ENCODE results near the gene WDFY2. TPM values are rescaled to one million over a fixed set of nuclear protein-coding genes. Genes with fewer than 3 reads are reported as not detected.

WDFY2 gene
- total and polyA plus RNA-seq, 7 experiments from 2014 or later, result 3.2 to 44.3 (median 18.6) TPM

DNA sequence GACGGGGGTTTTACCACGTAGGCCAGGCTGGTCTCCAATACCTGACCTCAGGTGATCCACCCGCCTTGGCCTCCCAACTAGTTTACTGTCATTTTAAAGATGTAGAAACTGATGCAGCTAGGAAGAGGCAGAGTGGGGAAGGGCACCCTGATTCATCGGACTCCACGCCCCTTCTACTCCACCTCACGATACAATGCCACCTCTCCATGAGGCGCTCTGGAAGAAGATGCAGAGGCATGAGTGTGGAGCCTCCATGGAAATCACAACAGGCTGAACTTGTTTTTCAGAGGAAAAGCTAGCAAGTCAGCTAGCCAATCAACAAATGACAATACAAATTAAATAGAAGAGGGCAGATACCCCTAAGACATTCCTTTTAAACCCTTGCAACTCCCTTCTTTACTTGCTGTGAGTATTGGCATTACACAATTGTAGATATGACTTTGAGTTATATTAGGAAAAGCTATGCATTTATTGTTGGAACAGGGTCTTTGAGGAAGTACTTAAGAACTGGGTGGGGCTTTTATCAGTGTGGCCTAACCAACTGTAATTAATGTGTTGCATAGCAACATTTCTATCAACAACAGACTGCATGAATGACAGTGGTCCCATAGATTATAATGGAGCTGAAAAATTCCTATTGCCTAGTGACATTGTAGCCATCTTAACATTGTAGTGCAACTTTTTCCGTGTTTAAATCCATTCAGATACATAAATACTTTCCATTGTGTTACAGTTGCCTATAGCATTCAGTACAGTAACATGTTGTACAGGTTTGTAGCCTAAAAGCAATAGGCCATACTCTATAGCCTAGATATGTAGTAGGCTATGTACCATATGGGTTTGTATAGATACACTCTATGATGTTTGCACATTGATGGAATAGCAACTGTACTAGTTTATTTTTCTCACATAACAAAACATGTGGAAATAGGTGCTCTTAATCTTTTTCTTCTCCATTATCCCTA is 17.6 kb downstream of the WDFY2 start:
- Mint-ChIP-seq H3K27ac (no peak overlapping the region), H3K36me3 (peaks cover 0 to 25% (median 16%) of the 10 kb centered on the region in 5 donors), H3K4me3 (no peak overlapping the region), H3K4me1 (peaks cover 15 to 50% (median 30%) of the 10 kb centered on the region in 7 donors), H3K9me3 (no peaks in the 10 kb centered on the region), H3K27me3 (no peaks in the 10 kb centered on the region)
- no peaks in the 10 kb centered on the region for H3K4me1 ChIP-seq (ENCODE audit: control insufficient read depth in 2 of 2, insufficient read depth in 2 of 2, low read length in 2 of 2)
- POLR2A ChIA-PET, result interaction anchor here (0.6 kb wide), 1 partner anchor 510 kb away, joined by 3 read pairs; no protein-coding TSS in a partner anchor
- no peaks in the 10 kb centered on the region for H3K9me3 ChIP-seq (ENCODE audit: control insufficient read depth in 2 of 3, low read length in 3 of 3)
- H3K4me3 ChIP-seq (ENCODE audit: low read length), result no peak overlapping the region
- H3K27ac ChIP-seq (ENCODE audit: low read depth, low read length), result no peak overlapping the region
- no peaks in the 10 kb centered on the region for H3K27me3 ChIP-seq (ENCODE audit: control insufficient read depth in 2 of 2, insufficient read depth in 2 of 2, low read length in 2 of 2)
- DNase-seq (no peak), ATAC-seq (peak; percentile 63)
- intact Hi-C loops (cut with micrococcal nuclease), result no loop called here
- H3K36me3 ChIP-seq (ENCODE audit: control insufficient read depth in 2 of 3, insufficient read depth in 3 of 3, low read length in 3 of 3), result no peaks in the 10 kb centered on the region
- CTCF ChIA-PET, result no interaction called here

DNA sequence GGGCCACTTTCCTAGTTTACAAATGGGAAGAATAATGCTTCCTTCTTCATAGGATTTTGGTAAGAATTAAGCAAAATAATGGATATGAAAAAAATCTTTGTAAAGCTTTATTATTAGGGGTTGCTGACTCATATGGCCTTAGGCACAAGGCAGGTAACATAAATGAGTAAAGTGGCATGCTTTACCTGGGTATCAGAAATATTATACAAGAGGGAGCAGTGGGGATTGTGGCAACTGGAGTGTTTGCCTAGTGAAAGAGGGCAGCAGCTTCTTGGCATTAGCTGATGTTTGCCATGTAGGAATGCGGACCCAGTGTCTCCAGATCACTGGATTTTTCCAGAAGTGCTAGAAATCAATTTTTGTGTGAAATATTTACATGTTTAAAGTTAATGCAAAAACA is 19.5 kb downstream of the WDFY2 start:
- Histone ChIP-seq H3K27ac (ENCODE audit: low read depth, low read length) (no peak overlapping the region), H3K4me1 (ENCODE audit: control insufficient read depth in 2 of 2, insufficient read depth in 2 of 2, low read length in 2 of 2) (no peaks in the 10 kb centered on the region), H3K4me3 (ENCODE audit: low read length) (no peak overlapping the region), H3K9me3 (ENCODE audit: control insufficient read depth in 2 of 3, low read length in 3 of 3) (no peaks in the 10 kb centered on the region), H3K36me3 (ENCODE audit: control insufficient read depth in 2 of 3, insufficient read depth in 3 of 3, low read length in 3 of 3) (no peaks in the 10 kb centered on the region), H3K27me3 (ENCODE audit: control insufficient read depth in 2 of 2, insufficient read depth in 2 of 2, low read length in 2 of 2) (no peaks in the 10 kb centered on the region)
- H3K9me3 Mint-ChIP-seq, result peaks cover 0 to 3% (median 0%) of the 10 kb centered on the region in 11 donors
- H3K4me3 Mint-ChIP-seq, result no peak overlapping the region
- ATAC-seq, result no peak
- DNase-seq, result no peak
- POLR2A ChIA-PET, result interaction anchor here (0.5 kb wide), 1 partner anchor 14 kb away, joined by 5 read pairs; no protein-coding TSS in a partner anchor
- H3K4me1 Mint-ChIP-seq, result peaks cover 11 to 43% (median 26%) of the 10 kb centered on the region in 7 donors
- CTCF ChIA-PET, result no interaction called here
- H3K27me3 Mint-ChIP-seq, result no peaks in the 10 kb centered on the region
- intact Hi-C loops (cut with micrococcal nuclease), result no loop called here
- H3K27ac Mint-ChIP-seq, result no peak overlapping the region
- H3K36me3 Mint-ChIP-seq, result peaks cover 4 to 31% (median 20%) of the 10 kb centered on the region in 5 donors

DNA sequence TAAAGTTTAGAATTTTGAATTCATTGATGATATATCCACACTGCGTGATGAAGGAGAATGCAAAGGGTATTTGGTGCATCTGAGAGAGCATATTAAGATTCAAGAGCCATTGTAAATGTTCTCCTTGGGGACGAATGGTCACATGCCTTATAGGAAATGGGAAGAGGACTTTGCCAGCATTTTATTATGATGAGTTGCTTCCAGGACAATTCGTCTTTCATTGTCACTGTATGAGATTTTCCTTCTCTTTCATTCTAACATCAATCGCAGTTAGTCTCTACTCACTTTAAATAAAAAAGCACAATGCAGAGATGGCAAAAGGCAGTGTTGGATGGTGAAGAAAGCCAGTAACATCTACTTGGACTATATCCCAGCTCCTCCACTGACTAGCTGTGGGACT is 21.4 kb downstream of the WDFY2 start:
- Mint-ChIP-seq H3K27me3 (no peaks in the 10 kb centered on the region), H3K27ac (no peak overlapping the region), H3K36me3 (peaks cover 4 to 32% (median 20%) of the 10 kb centered on the region in 5 donors), H3K4me1 (peaks cover 6 to 27% (median 10%) of the 10 kb centered on the region in 7 donors), H3K4me3 (no peak overlapping the region), H3K9me3 (peaks cover 0 to 5% (median 0%) of the 10 kb centered on the region in 11 donors)
- H3K4me3 ChIP-seq (ENCODE audit: low read length), result no peak overlapping the region
- DNase-seq, result no peak
- no peaks in the 10 kb centered on the region for H3K36me3 ChIP-seq (ENCODE audit: control insufficient read depth in 2 of 3, insufficient read depth in 3 of 3, low read length in 3 of 3)
- H3K9me3 ChIP-seq (ENCODE audit: control insufficient read depth in 2 of 3, low read length in 3 of 3), result no peaks in the 10 kb centered on the region
- POLR2A ChIA-PET, result no interaction called here
- CTCF ChIA-PET, result interaction anchor here (0.6 to 0.9 kb wide), 2 partner anchors 9 to 161 kb away, joined by 3 to 4 read pairs; no protein-coding TSS in a partner anchor
- intact Hi-C loops (cut with micrococcal nuclease), result no loop called here
- no peaks in the 10 kb centered on the region for H3K4me1 ChIP-seq (ENCODE audit: control insufficient read depth in 2 of 2, insufficient read depth in 2 of 2, low read length in 2 of 2)
- ATAC-seq, result no peak
- H3K27me3 ChIP-seq (ENCODE audit: control insufficient read depth in 2 of 2, insufficient read depth in 2 of 2, low read length in 2 of 2), result no peaks in the 10 kb centered on the region
- H3K27ac ChIP-seq (ENCODE audit: low read depth, low read length), result no peak overlapping the region

DNA sequence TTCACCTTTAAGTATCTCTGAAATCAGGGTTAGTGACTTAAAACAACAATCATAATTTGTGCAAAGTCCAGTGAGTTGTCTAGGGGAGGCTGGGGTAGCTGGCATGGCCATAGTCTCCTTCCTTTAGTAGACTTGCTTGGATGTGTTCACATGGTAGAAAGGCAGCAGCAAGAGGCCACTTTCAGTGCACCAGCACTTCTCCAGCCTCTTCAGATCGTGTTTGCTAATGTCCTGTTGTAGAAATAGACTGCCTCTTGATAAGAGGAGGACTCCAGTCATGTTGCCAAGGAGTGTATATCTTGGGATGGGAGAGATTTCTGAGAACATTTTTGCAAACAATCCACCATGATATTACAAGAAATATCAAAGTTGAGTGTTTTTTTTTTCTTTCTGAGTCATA is 22.9 kb downstream of the WDFY2 start:
- DNase-seq (no peak), ATAC-seq (no peak)
- Mint-ChIP-seq H3K9me3 (peaks cover 0 to 5% (median 0%) of the 10 kb centered on the region in 11 donors), H3K36me3 (peaks cover 4 to 27% (median 14%) of the 10 kb centered on the region in 5 donors), H3K4me3 (no peak overlapping the region), H3K4me1 (peaks cover 3 to 16% (median 10%) of the 10 kb centered on the region in 7 donors), H3K27ac (no peak overlapping the region), H3K27me3 (peaks cover 0 to 2% (median 0%) of the 10 kb centered on the region in 5 donors)
- Histone ChIP-seq H3K4me3 (ENCODE audit: low read length) (no peak overlapping the region), H3K4me1 (ENCODE audit: control insufficient read depth in 2 of 2, insufficient read depth in 2 of 2, low read length in 2 of 2) (no peaks in the 10 kb centered on the region), H3K9me3 (ENCODE audit: control insufficient read depth in 2 of 3, low read length in 3 of 3) (no peaks in the 10 kb centered on the region), H3K36me3 (ENCODE audit: control insufficient read depth in 2 of 3, insufficient read depth in 3 of 3, low read length in 3 of 3) (no peaks in the 10 kb centered on the region), H3K27me3 (ENCODE audit: control insufficient read depth in 2 of 2, insufficient read depth in 2 of 2, low read length in 2 of 2) (no peaks in the 10 kb centered on the region), H3K27ac (ENCODE audit: low read depth, low read length) (no peak overlapping the region)
- ChIA-PET CTCF (no interaction called here), POLR2A (no interaction called here)
- intact Hi-C loops (cut with micrococcal nuclease), result no loop called here

DNA sequence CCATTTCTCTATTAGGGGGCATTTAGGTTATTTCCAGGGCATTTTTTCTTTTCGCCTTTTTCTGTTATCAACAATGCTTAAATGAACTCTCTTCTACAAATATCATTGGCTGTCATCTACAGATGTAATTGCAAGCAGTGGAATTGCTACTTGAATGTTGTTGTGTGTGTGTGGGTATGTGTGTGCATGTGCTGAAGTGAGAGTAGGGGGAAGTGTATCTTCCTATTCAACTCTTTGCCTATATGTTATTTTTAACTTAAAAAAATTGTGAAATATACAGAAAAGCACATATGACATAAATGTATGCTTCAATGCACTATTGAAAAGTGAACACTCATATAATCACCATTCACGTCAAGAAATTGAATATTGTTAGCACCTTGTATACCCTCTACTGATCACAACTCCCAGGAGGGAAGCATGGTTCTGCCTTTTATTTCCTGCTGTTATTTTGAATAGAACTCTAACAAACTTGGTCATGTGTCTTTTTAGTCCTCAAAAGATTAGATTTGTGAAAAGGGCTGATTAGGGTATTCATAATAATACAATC is 24.7 kb downstream of the WDFY2 start:
- no peak overlapping the region for H3K27ac ChIP-seq (ENCODE audit: low read depth, low read length)
- no peak for ATAC-seq
- H3K4me1 ChIP-seq (ENCODE audit: control insufficient read depth in 2 of 2, insufficient read depth in 2 of 2, low read length in 2 of 2), result no peaks in the 10 kb centered on the region
- intact Hi-C loops (cut with micrococcal nuclease), result no loop called here
- no peak overlapping the region for H3K4me3 Mint-ChIP-seq
- no peak overlapping the region for H3K4me3 ChIP-seq (ENCODE audit: low read length)
- no peaks in the 10 kb centered on the region for H3K9me3 ChIP-seq (ENCODE audit: control insufficient read depth in 2 of 3, low read length in 3 of 3)
- peaks cover 6 to 17% (median 11%) of the 10 kb centered on the region in 7 donors for H3K4me1 Mint-ChIP-seq
- H3K27ac Mint-ChIP-seq, result no peak overlapping the region
- H3K9me3 Mint-ChIP-seq, result peaks cover 0 to 5% (median 0%) of the 10 kb centered on the region in 11 donors
- POLR2A ChIA-PET, result no interaction called here
- peaks cover 4 to 20% (median 8%) of the 10 kb centered on the region in 5 donors for H3K36me3 Mint-ChIP-seq
- CTCF ChIA-PET, result no interaction called here
- peaks cover 0 to 2% (median 0%) of the 10 kb centered on the region in 5 donors for H3K27me3 Mint-ChIP-seq
- H3K36me3 ChIP-seq (ENCODE audit: control insufficient read depth in 2 of 3, insufficient read depth in 3 of 3, low read length in 3 of 3), result no peaks in the 10 kb centered on the region
- no peak for DNase-seq
- H3K27me3 ChIP-seq (ENCODE audit: control insufficient read depth in 2 of 2, insufficient read depth in 2 of 2, low read length in 2 of 2), result no peaks in the 10 kb centered on the region

DNA sequence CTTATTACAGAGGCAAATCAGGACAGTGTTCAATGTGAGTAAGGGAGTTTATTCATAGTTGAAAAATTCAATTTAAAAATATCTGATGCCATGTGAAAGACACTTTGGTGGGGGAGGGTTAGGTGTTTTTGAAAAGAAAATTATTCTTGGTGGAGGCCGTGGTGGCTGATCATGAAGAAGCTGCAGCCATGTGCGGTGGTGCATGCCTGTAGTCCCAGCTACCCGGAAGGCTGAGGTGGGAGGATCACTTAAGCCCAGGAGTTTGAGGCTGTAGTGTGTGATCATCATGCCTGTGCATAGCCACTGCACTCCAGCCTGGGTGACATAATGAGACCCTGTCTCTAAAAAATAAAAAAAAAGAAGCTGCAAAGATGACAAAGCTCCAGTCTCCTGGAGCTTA is 28.6 kb downstream of the WDFY2 start:
- H3K4me3 Mint-ChIP-seq, result no peak overlapping the region

More for the DNA sequence above, 28.6 kb downstream of the WDFY2 start:
- CTCF ChIA-PET, result interaction anchor here (0.5 kb wide), 1 partner anchor 168 kb away, joined by 3 read pairs; no protein-coding TSS in a partner anchor
- H3K36me3 Mint-ChIP-seq, result peaks cover under 1 to 16% (median under 1%) of the 10 kb centered on the region in 5 donors
- Histone ChIP-seq H3K4me3 (ENCODE audit: low read length) (no peak overlapping the region), H3K27me3 (ENCODE audit: control insufficient read depth in 2 of 2, insufficient read depth in 2 of 2, low read length in 2 of 2) (no peaks in the 10 kb centered on the region), H3K36me3 (ENCODE audit: control insufficient read depth in 2 of 3, insufficient read depth in 3 of 3, low read length in 3 of 3) (no peaks in the 10 kb centered on the region), H3K27ac (ENCODE audit: low read depth, low read length) (no peak overlapping the region), H3K9me3 (ENCODE audit: control insufficient read depth in 2 of 3, low read length in 3 of 3) (no peaks in the 10 kb centered on the region), H3K4me1 (ENCODE audit: control insufficient read depth in 2 of 2, insufficient read depth in 2 of 2, low read length in 2 of 2) (peaks cover 3 to 4% of the 10 kb centered on the region in 2 donors)
- H3K27me3 Mint-ChIP-seq, result peaks cover 0 to 2% (median 0%) of the 10 kb centered on the region in 5 donors
- peaks cover 0 to 4% (median 0%) of the 10 kb centered on the region in 11 donors for H3K9me3 Mint-ChIP-seq
- peaks cover 10 to 27% (median 18%) of the 10 kb centered on the region in 7 donors for H3K4me1 Mint-ChIP-seq
- DNase-seq (no peak), ATAC-seq (no peak)
- POLR2A ChIA-PET, result interaction anchor here (1.2 to 4.1 kb wide), 3 partner anchors 11 to 160 kb away, joined by 3 to 44 read pairs (median 4); partner anchors contain the start of gene INTS6
- peak overlapping the region in 6 of 9 donors; percentile 4 to 93 (median 55) for H3K27ac Mint-ChIP-seq
- intact Hi-C loops (cut with micrococcal nuclease), result loop anchor here (5.0 to 10.0 kb wide), 2 partner anchors 34 to 192 kb away; partner anchors contain the start of gene DHRS12 (in 1 of the 2)
